Aorta (tissue), 5 donors: ENCODE data around the gene KPTN. TPM values are rescaled to one million over a fixed set of nuclear protein-coding genes. Genes with fewer than 3 reads are reported as not detected.

Source experiments
- ATAC-seq: fragments of 200-7000 bp; cut with Tn5 transposase; one replicate; pipeline ENCODE4 v1.9.1; 2022; ENCODE audit warnings: moderate library complexity; ENCODE audit not compliant: low FRiP score
- DNase-seq, 2 donors: peaks; one replicate each; pipeline ENCODE4 v3.0.0-alpha.2; 2020
- H3K27ac ChIP-seq, 2 donors: one replicate each; pipeline ENCODE4 v1.5.1; 2013; ENCODE audit warnings: low read length in 2 of 2, mild to moderate bottlenecking in 2 of 2, moderate library complexity in 2 of 2, control low read depth in 1 of 2, inconsistent platforms in 1 of 2, low read depth in 1 of 2
- H3K27me3 ChIP-seq, 2 donors: one replicate each; pipeline ENCODE4 v1.6.1; 2013; ENCODE audit warnings: control low read depth in 1 of 2, low read length in 1 of 2, mild to moderate bottlenecking in 1 of 2, moderate library complexity in 1 of 2; ENCODE audit not compliant: insufficient read depth in 2 of 2, control insufficient read depth in 1 of 2
- H3K36me3 ChIP-seq, 2 donors: one replicate each; pipeline ENCODE4 v1.6.1; 2013; ENCODE audit warnings: control low read depth in 1 of 2, low read length in 1 of 2, mild to moderate bottlenecking in 1 of 2; ENCODE audit not compliant: insufficient read depth in 2 of 2, control insufficient read depth in 1 of 2
- H3K4me1 ChIP-seq, 2 donors: one replicate each; pipeline ENCODE4 v1.6.1; 2013; ENCODE audit warnings: low read length in 2 of 2, control low read depth in 1 of 2, mild to moderate bottlenecking in 1 of 2, moderate library complexity in 1 of 2; ENCODE audit not compliant: insufficient read depth in 2 of 2, control insufficient read depth in 1 of 2
- H3K4me3 ChIP-seq, 2 donors: one replicate each; pipeline ENCODE4 v1.5.1; 2013; ENCODE audit warnings: low read length in 2 of 2, control low read depth in 1 of 2, mild to moderate bottlenecking in 1 of 2
- H3K9me3 ChIP-seq: one replicate; pipeline ENCODE4 v1.6.1; 2013; ENCODE audit warnings: mild to moderate bottlenecking, low read length; ENCODE audit not compliant: control insufficient read depth
- WGBS, 2 donors: extraction: QIAGEN DNeasy Blood & Tissue Kit; methylation state at CpG; one replicate each; pipeline ENCODE4 v1.1.7; 2013; 5-methylcytosine and 5-hydroxymethylcytosine counted together
- intact Hi-C, 2 donors: fragments of 100-400 bp; cut with DNase I; formaldehyde crosslinking; loops; one replicate each; pipeline versions ENCODE4 v1.14.2 to v1.15.0; 2022
- polyA plus RNA-seq, 2 donors: library from polyadenylated mRNA; stranded (reverse); fragments of 200-250 nt; gene quantifications; one replicate each; pipeline ENCODE4 v1.2.3, GENCODE V29; 2013
- total RNA-seq, 2 donors: library from RNA; stranded (reverse); fragmentation: NEBNext Ultra II Directional; extraction: Animal tissue kit (Norgen Biotek cat#: 25700); gene quantifications; one replicate each; pipeline ENCODE4 v1.2.1, GENCODE V29; 2021
- donor health status: healthy with polysubstance abuse.
- donor health status: Bipolar disorder and iron deficiency.
- donor health status: DM: no; HTN: no; CAD: no.
- donor health status: DM: no; HTN: no; CAD: no.
- donor health status: DM: yes; HTN: yes; CAD: no.

Gene KPTN
- total and polyA plus RNA-seq, 4 donors = 3.0 to 24.8 (median 8.3) TPM

DNA sequence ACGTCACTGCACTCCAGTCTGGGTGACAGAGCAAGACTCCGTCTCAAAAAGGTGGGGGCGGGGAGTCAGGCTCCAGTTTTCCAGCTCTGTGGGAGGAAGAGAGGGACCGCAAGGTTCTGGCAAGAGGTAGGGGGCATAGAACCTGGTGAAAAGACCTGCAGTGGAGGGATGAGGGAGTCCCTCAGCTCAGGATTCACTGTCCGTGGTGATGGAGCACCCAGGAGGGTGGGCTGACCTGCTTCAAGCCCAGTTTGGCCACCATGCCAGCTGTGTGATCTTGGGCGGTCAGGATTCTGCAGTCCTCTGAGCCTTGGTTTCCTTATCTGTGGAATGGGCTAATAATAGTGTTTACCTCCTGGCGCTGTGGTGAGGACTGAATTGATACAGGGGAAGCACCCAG lies 33.5 kb downstream of the KPTN start:
- ATAC-seq (no peak), DNase-seq (no peak)
- intact Hi-C loops = no loop called here
- Histone ChIP-seq H3K4me3 (no peak overlapping the region), H3K36me3 (no peaks in the 10 kb centered on the region), H3K27ac (no peak overlapping the region), H3K9me3 (no peaks in the 10 kb centered on the region), H3K4me1 (no peaks in the 10 kb centered on the region), H3K27me3 (peaks cover 0 to 2% of the 10 kb centered on the region in 2 donors)
- WGBS, 2 donors = 61 to 63% methylated on average over 7 of the region's 7 CpGs

DNA sequence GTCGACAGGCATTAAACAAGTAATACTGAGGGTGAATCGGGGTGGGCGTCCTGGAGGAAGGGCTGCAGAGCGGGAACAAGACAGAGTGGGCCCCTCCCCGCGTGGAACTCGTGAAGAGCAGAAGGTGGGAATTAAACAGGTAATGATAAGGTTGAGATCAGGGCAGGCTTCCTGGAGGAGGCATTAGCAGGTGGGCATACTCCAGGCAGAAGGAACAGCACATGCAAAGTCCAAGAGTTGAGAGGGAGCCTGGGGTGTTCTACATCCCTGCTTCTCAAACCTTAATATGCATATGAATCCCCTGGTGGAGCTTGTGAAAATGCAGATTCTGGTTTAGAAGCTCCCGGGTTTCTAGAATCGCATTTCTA lies 35.7 kb downstream of the KPTN start:
- peaks cover 0 to 4% of the 10 kb centered on the region in 2 donors for H3K27me3 ChIP-seq
- 16 to 31% methylated on average over 9 of the region's 9 CpGs for WGBS, 2 donors
- H3K4me1 ChIP-seq = no peaks in the 10 kb centered on the region
- ATAC-seq (no peak), DNase-seq (no peak)
- H3K27ac ChIP-seq = no peak overlapping the region
- H3K9me3 ChIP-seq = peaks cover 3% of the 10 kb centered on the region
- intact Hi-C loops = no loop called here
- H3K36me3 ChIP-seq = no peaks in the 10 kb centered on the region
- H3K4me3 ChIP-seq = no peak overlapping the region

DNA sequence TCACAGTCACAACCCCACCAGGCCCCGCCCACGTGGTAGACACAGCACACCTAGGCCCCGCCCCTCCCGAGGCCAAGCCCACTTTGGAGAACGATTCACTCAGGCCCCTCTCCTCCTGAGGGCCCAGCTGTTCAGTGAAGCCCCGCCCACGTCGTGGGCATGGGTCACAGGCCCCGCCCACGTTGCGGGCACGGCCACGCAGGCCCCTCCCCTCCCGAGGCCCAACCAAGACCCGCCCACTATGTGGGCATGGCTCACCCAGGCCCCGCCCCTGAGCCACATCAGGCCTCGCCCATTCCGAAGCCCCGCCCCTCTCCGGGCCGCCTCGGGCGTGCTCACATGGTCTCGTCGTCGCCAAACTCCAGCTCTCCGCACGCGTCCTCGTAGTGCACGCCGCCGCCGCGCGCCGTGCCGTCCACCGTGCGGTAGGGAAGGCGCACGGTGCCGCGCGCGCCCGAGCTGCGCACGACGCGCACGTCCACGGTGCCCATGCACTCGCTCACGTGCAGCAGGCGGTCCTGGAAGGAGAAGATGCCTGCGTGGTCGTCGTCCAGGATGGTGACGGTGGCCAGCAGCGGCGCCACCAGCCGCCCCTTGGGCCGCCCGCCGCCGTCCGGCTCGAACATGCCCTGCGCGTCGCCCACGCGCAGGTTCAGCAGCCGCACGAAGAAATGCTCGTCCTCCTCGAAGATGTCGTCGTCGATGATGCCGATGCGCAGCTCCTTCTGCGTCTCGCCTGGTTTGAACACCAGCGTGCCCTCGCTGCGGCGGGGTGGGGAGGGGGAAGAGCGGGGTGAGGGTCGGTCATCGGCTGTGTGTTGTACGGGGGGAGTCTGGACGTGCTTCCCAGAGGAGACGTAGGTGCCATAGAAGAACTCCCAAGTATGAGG lies 36.3 kb downstream of the KPTN start:
- intact Hi-C loops = no loop called here
- Histone ChIP-seq H3K27ac (no peak overlapping the region), H3K36me3 (no peaks in the 10 kb centered on the region), H3K4me1 (no peaks in the 10 kb centered on the region), H3K4me3 (no peak overlapping the region), H3K27me3 (peaks cover 0 to 4% of the 10 kb centered on the region in 2 donors), H3K9me3 (peaks cover 3% of the 10 kb centered on the region)
- WGBS, 2 donors = 3% methylated on average over 93 to 95 of the region's 95 CpGs
- ATAC-seq = peak; percentile 23
- no peak for DNase-seq

DNA sequence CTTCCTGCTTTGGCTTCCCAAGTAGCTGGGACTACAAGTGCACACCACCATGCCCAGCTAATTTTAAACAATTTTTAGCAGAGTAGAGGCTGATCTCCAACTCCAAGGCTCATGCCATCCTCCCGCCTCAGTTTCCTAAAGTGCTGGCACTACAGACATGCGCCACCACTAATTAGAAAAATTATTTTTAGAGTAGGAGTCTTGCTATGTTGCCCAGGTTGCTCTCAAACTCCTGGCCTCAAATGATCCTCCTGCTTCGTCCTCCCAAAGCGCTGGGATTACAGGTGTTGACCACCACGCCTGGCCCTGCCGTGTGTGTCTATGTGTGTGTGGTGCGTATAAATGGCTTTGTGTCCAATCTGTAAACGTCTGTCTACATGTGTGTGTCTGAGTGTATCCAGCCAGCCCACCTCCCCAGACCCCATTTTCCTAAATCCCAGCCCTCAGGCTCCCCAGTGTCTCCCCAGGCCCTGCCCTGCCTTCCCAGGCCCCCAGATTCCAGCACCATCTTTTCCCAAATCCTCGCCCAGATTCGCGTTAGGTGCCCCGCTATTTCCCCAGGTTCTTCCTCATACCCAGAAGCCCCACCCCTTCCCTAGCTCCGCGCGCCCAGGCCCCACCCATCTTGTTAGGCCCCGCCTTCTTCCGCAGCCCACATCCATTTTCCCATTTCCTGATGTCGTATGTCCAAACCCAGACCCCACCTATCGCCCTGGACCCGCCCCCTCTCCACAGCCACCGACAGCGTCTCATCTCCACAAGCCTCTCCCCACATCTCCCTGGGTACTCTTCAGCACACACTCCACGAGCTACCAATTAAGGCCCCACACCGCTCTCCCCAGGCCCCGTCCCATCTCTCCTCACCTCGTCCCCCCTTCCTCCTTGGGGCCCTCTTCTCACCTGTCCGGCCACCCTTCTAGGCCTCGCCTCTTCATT lies 37.2 kb downstream of the KPTN start:
- Histone ChIP-seq H3K36me3 (no peaks in the 10 kb centered on the region), H3K27me3 (peaks cover 0 to 4% of the 10 kb centered on the region in 2 donors), H3K9me3 (peaks cover 3% of the 10 kb centered on the region), H3K4me1 (no peaks in the 10 kb centered on the region), H3K4me3 (no peak overlapping the region), H3K27ac (no peak overlapping the region)
- intact Hi-C loops = no loop called here
- 11 to 19% methylated on average over 28 of the region's 28 CpGs for WGBS, 2 donors
- peak; percentile 15 for ATAC-seq
- DNase-seq = no peak

DNA sequence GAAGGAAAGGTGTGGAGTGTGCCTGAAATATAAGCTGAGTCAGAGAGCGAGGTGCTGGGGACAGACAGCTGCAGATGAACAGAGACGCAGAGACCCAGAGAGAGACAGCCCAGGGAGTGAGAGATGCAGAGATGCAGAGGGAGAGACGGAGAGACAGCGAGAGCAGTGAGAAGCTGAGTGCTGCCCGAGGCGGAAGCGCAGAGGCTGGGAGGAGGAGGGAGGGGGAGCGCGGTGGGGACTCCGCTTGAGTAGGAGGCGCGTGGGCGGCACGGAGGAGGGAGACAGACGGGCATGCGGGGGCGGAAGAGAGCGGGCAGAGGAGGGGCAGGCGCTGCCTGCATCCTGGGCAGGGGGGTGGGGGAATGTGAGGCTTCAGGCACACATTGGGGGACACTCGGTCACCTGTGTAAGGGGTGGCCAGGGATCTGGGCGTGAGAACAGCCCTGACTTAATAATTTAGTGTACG lies 38.0 kb downstream of the KPTN start:
- H3K9me3 ChIP-seq = peaks cover 3% of the 10 kb centered on the region
- no peak overlapping the region for H3K27ac ChIP-seq
- peaks cover 0 to 2% of the 10 kb centered on the region in 2 donors for H3K27me3 ChIP-seq
- 5% methylated on average over 13 to 22 of the region's 22 CpGs for WGBS, 2 donors
- no peak overlapping the region for H3K4me3 ChIP-seq
- H3K4me1 ChIP-seq = no peaks in the 10 kb centered on the region
- intact Hi-C loops = no loop called here
- ATAC-seq (no peak), DNase-seq (peak; percentile 65 to 86)
- no peaks in the 10 kb centered on the region for H3K36me3 ChIP-seq

DNA sequence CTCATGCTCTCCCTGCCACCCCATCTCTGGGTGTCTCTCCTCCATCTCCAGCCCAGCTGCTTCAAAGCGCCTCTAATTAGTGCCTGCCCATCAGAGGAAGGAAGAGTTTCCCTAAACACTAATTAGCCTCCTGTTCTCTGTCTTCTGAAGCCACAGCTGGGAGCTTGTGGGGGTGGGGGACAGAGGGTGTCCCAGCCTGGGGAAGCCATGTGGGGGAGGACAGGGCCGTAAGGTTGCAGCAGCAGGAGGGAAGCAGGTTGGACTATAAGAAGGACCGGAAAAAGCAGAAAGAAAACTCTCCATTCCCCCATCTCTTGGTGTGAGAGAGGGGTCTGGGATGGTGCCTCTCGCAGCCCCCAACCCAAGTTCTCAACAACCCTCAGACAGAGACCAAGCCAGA lies 38.5 kb downstream of the KPTN start:
- H3K9me3 ChIP-seq = peaks cover 3% of the 10 kb centered on the region
- H3K36me3 ChIP-seq = no peaks in the 10 kb centered on the region
- DNase-seq = no peak
- H3K27ac ChIP-seq = no peak overlapping the region
- 52 to 56% methylated on average over 4 of the region's 4 CpGs for WGBS, 2 donors
- ATAC-seq = no peak
- H3K4me3 ChIP-seq = no peak overlapping the region
- intact Hi-C loops = no loop called here
- H3K4me1 ChIP-seq = no peaks in the 10 kb centered on the region
- H3K27me3 ChIP-seq = peaks cover 0 to 2% of the 10 kb centered on the region in 2 donors

DNA sequence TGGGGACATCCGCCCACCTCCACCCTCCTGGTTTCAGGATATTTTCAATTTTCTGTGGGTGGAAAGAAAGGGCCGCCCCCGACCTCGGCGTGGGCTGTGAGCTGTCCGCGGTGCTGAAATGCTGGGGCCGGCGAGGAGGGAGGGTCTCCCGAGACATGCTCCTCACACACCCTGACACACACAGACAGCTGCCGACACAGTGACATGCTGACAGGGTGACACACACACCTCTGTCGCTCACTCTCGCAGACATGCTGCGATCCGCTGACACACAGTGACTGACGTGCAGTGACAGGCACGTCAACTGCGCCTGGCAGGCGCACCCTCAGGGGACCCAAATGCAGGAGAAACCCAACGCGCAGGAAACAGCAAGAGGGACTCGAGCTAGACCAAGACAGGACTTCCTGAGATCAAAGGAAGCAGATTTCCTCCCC lies 39.6 kb downstream of the KPTN start:
- H3K4me1 ChIP-seq = no peaks in the 10 kb centered on the region
- no peak overlapping the region for H3K27ac ChIP-seq
- peaks cover 0 to 2% of the 10 kb centered on the region in 2 donors for H3K27me3 ChIP-seq
- no peaks in the 10 kb centered on the region for H3K36me3 ChIP-seq
- H3K9me3 ChIP-seq = peaks cover 3% of the 10 kb centered on the region
- no peak overlapping the region for H3K4me3 ChIP-seq
- intact Hi-C loops = no loop called here
- 25 to 26% methylated on average over 22 of the region's 22 CpGs for WGBS, 2 donors
- ATAC-seq = no peak
- no peak for DNase-seq

DNA sequence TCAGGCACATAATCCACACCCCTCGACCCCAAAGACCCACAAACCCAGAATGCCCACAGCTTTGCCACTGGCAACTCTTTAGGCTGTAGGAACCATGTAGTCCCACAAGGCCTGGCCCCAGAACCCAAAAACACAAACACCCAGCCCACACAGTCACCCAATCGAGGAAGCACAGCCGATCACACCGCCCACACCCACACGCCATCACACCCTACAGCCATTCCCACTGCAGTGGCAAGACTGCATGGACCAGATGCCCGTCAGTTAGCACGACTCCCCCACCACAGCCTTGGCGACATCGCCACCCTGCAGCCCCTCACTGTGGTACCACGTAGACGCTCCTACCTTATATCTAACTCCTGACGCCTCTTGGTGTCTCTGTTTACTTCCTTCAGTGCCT lies 40.7 kb downstream of the KPTN start:
- ATAC-seq (no peak), DNase-seq (no peak)
- 65 to 67% methylated on average over 12 of the region's 12 CpGs for WGBS, 2 donors
- Histone ChIP-seq H3K27ac (no peak overlapping the region), H3K4me3 (no peak overlapping the region), H3K4me1 (no peaks in the 10 kb centered on the region), H3K27me3 (peaks cover 0 to 2% of the 10 kb centered on the region in 2 donors), H3K9me3 (peaks cover 3% of the 10 kb centered on the region), H3K36me3 (no peaks in the 10 kb centered on the region)
- intact Hi-C loops = no loop called here
